ENCODE measurements around the gene VWA3A. TPM values are rescaled to one million over a fixed set of nuclear protein-coding genes. Genes with fewer than 3 reads are reported as not detected.

Gene VWA3A
- total and polyA plus RNA-seq, 2 experiments from 2014 or later: 0.45 TPM; not detected in 1

GRCh38 chr16:22181426-22181825, 89.1 kb downstream of the VWA3A start:
- Histone ChIP-seq H3K9me2 (ENCODE audit: insufficient read depth) (no peaks in the 10 kb centered on the region), H4K20me1 (replicated peaks; ENCODE audit: insufficient read depth) (no peaks in the 10 kb centered on the region), H3K27ac (ENCODE audit: low read depth) (no peak overlapping the region), H3K4me1 (ENCODE audit: insufficient read depth) (no peaks in the 10 kb centered on the region), H3K27me3 (ENCODE audit: insufficient read depth) (no peaks in the 10 kb centered on the region), H3K36me3 (ENCODE audit: insufficient read depth) (no peaks in the 10 kb centered on the region), H3K4me3 (no peak overlapping the region), H3K79me2 (replicated peaks; ENCODE audit: insufficient read depth) (no peaks in the 10 kb centered on the region), H3K4me2 (no peak overlapping the region), H2AFZ (no peak overlapping the region), H3F3A (replicated peaks; ENCODE audit: low read depth) (no peaks in the 10 kb centered on the region)
- no peak for TF ChIP-seq EZH2 (IDR thresholded peaks at IDR 0.05; ENCODE audit: low read depth, unreplicated experiment)
- Mint-ChIP-seq H3K36me3 (ENCODE audit: low read depth) (no peaks in the 10 kb centered on the region), H3K9me3 (no peaks in the 10 kb centered on the region), H3K4me3 (no peak overlapping the region), H3K27ac (no peak overlapping the region), H3K4me1 (no peaks in the 10 kb centered on the region), H3K27me3 (ENCODE audit: insufficient read depth, low read depth, poor library complexity) (peaks cover 20% of the 10 kb centered on the region)
- no peak for ATAC-seq
- no peak for DNase-seq (ENCODE audit: low spot score)

- no peak overlapping the region for H3K27ac Mint-ChIP-seq
- H3K27me3 Mint-ChIP-seq (ENCODE audit: insufficient read depth, low read depth, poor library complexity): peaks cover 16% of the 10 kb centered on the region
- Histone ChIP-seq H2AFZ (no peak overlapping the region), H3F3A (replicated peaks; ENCODE audit: low read depth) (no peaks in the 10 kb centered on the region), H3K9me2 (ENCODE audit: insufficient read depth) (no peaks in the 10 kb centered on the region), H3K27me3 (ENCODE audit: insufficient read depth) (no peaks in the 10 kb centered on the region), H3K4me2 (no peak overlapping the region), H4K20me1 (replicated peaks; ENCODE audit: insufficient read depth) (no peaks in the 10 kb centered on the region), H3K36me3 (ENCODE audit: insufficient read depth) (no peaks in the 10 kb centered on the region), H3K27ac (ENCODE audit: low read depth) (no peak overlapping the region), H3K4me3 (no peak overlapping the region), H3K4me1 (ENCODE audit: insufficient read depth) (no peaks in the 10 kb centered on the region), H3K79me2 (replicated peaks; ENCODE audit: insufficient read depth) (no peaks in the 10 kb centered on the region)
- no peaks in the 10 kb centered on the region for H3K36me3 Mint-ChIP-seq (ENCODE audit: low read depth)
- DNase-seq (ENCODE audit: low spot score) (no peak), ATAC-seq (no peak)
- H3K9me3 Mint-ChIP-seq: no peaks in the 10 kb centered on the region
- no peak overlapping the region for H3K4me3 Mint-ChIP-seq
- H3K4me1 Mint-ChIP-seq: no peaks in the 10 kb centered on the region
- TF ChIP-seq JUNB (IDR thresholded peaks at IDR 0.05; ENCODE audit: unreplicated experiment) (no peak), NANOG (IDR thresholded peaks at IDR 0.05; ENCODE audit: borderline replicate concordance) (no peak), CREB1 (CRISPR knock-in tag; IDR thresholded peaks at IDR 0.05; ENCODE audit: low read depth) (no peak), ZNF331 (CRISPR knock-in tag; IDR thresholded peaks at IDR 0.05; ENCODE audit: low read depth) (no peak), STAT1 (IDR thresholded peaks at IDR 0.05; ENCODE audit: unreplicated experiment) (no peak), EZH2 (IDR thresholded peaks at IDR 0.05; ENCODE audit: low read depth, unreplicated experiment) (no peak), ZNF462 (CRISPR knock-in tag; IDR thresholded peaks at IDR 0.05) (no peak), EZH2phosphoT487 (IDR thresholded peaks at IDR 0.05; ENCODE audit: unreplicated experiment) (no peak), ETS1 (IDR thresholded peaks at IDR 0.05) (no peak), POLR2AphosphoS5 (IDR thresholded peaks at IDR 0.05; ENCODE audit: low read depth) (no peak), REST (IDR thresholded peaks at IDR 0.05; ENCODE audit: unreplicated experiment) (no peak), ZNF114 (CRISPR knock-in tag; IDR thresholded peaks at IDR 0.05) (no peak)
These were observed 89.5 kb downstream of the VWA3A start for GRCh38 chr16:22181843-22182242.
